Neural cell (in vitro differentiated cells): Measurements from ENCODE around the gene USP38.
"Not testable (repeated sequence)": the region's sequence is repeated elsewhere in the genome, so short reads cannot be mapped to it uniquely, and the experiment has no call there.

Experiments used
- EZH2 ChIP-seq: fragments of 200-600, 300-800 bp; shearing (Covaris generic), sonication (generic); IDR thresholded peaks from 2 replicates; pipeline ENCODE4 v1.6.1; 2014; ENCODE audit warnings: antibody characterized with exemption, low read length, borderline replicate concordance, mild to moderate bottlenecking; ENCODE audit not compliant: insufficient read depth, poor library complexity, severe bottlenecking
- MXI1 ChIP-seq: fragments of 450-650 bp; conservative IDR thresholded peaks from 2 replicates; pipeline ENCODE4 v1.6.1; 2014; ENCODE audit warnings: antibody characterized with exemption, mild to moderate bottlenecking; ENCODE audit not compliant: poor library complexity, severe bottlenecking
- POLR2AphosphoS5 ChIP-seq: IDR thresholded peaks from 2 replicates; pipeline ENCODE4 v1.6.1; 2012

- not testable (repeated sequence) for TF ChIP-seq MXI1, EZH2, POLR2AphosphoS5
Observed at GRCh38 chr4:143166722-143167121, 18.0 kb upstream of the USP38 start.
